ENCODE data around the gene PSME4. TPM values are rescaled to one million over a fixed set of nuclear protein-coding genes. Genes with fewer than 3 reads are reported as not detected.
A peak's percentile ranks its signal among the peaks of the same experiment; 100 is the strongest.
"Not testable (repeated sequence)": the region's sequence is repeated elsewhere in the genome, so short reads cannot be mapped to it uniquely, and the experiment has no call there.

The PSME4 gene
- total RNA-seq, 6 experiments from 2014 or later: 28.1 to 36.7 (median 29.5) TPM

GRCh38 chr2:53859206-53860181, 111.3 kb downstream of the PSME4 start, which contains the start of gene GPR75:
GPR75 (minus strand) TSS chr2:53859967; CDS start chr2:53854756, 5,211 bp downstream.
- peaks cover 0 to 26% (median 0%) of the 10 kb centered on the region in 4 donors for H3K4me1 ChIP-seq
- ATAC-seq: peak; percentile 89 to 96 (median 92)
- peak within 1 kb of the TSS in 2 of 3 donors; percentile 32 to 52 for H3K27ac ChIP-seq
- no peaks in the 10 kb centered on the region for H3K36me3 ChIP-seq
- H3K27me3 ChIP-seq: no peaks in the 10 kb centered on the region
- TF ChIP-seq POLR2A (IDR thresholded peaks at IDR 0.05): no peak
- TF ChIP-seq CTCF (IDR thresholded peaks at IDR 0.05): peak in 1 of 4 donors; percentile 9
- intact Hi-C loops (cut with DNase I): no loop called here
- H3K9me3 ChIP-seq: no peaks in the 10 kb centered on the region
- WGBS (ENCODE audit: insufficient coverage, low coverage, low lambda C conversion rate, missing lambda C conversion rate): 47% methylated on average over 17 of the region's 72 CpGs
- H3K4me3 ChIP-seq: peak within 1 kb of the TSS; percentile 46 to 82 (median 67)
- peak; percentile 70 to 81 (median 72) for DNase-seq

GRCh38 chr2:53856272-53856671, 114.5 kb downstream of the PSME4 start:
- no peak for DNase-seq
- intact Hi-C loops (cut with DNase I): no loop called here
- no peaks in the 10 kb centered on the region for H3K36me3 ChIP-seq
- ATAC-seq: no peak
- H3K9me3 ChIP-seq: no peaks in the 10 kb centered on the region
- H3K4me1 ChIP-seq: peaks cover 0 to 12% (median 2%) of the 10 kb centered on the region in 4 donors
- H3K27ac ChIP-seq: no peak overlapping the region
- no peak overlapping the region for H3K4me3 ChIP-seq
- TF ChIP-seq CTCF (IDR thresholded peaks at IDR 0.05) (no peak), POLR2A (IDR thresholded peaks at IDR 0.05) (no peak)
- H3K27me3 ChIP-seq: no peaks in the 10 kb centered on the region
- 85% methylated on average over 2 of the region's 2 CpGs for whole genome bisulfite sequencing (ENCODE audit: insufficient coverage, low coverage, low lambda C conversion rate, missing lambda C conversion rate)

GRCh38 chr2:53854678-53855077, 116.1 kb downstream of the PSME4 start:
- no peaks in the 10 kb centered on the region for H3K36me3 ChIP-seq
- H3K4me1 ChIP-seq: peaks cover 0 to 20% (median 3%) of the 10 kb centered on the region in 4 donors
- intact Hi-C loops (cut with DNase I): no loop called here
- TF ChIP-seq CTCF (IDR thresholded peaks at IDR 0.05) (no peak), POLR2A (IDR thresholded peaks at IDR 0.05) (no peak)
- WGBS (ENCODE audit: insufficient coverage, low coverage, low lambda C conversion rate, missing lambda C conversion rate): no CpG with 5 or more reads among the region's 2 CpGs
- ATAC-seq (no peak), DNase-seq (no peak)
- H3K27me3 ChIP-seq: no peaks in the 10 kb centered on the region
- no peak overlapping the region for H3K27ac ChIP-seq
- H3K4me3 ChIP-seq: no peak overlapping the region
- no peaks in the 10 kb centered on the region for H3K9me3 ChIP-seq

GRCh38 chr2:53852532-53852931, 118.3 kb downstream of the PSME4 start:
- H3K27ac ChIP-seq: no peak overlapping the region
- no peak for DNase-seq
- H3K36me3 ChIP-seq: peaks cover 0 to 3% (median 0%) of the 10 kb centered on the region in 4 donors
- H3K4me3 ChIP-seq: no peak overlapping the region
- no peaks in the 10 kb centered on the region for H3K27me3 ChIP-seq
- no peaks in the 10 kb centered on the region for H3K9me3 ChIP-seq
- TF ChIP-seq POLR2A (IDR thresholded peaks at IDR 0.05) (no peak), CTCF (IDR thresholded peaks at IDR 0.05) (no peak)
- no peak for ATAC-seq
- intact Hi-C loops (cut with DNase I): no loop called here
- 88% methylated on average over 4 of the region's 4 CpGs for WGBS (ENCODE audit: insufficient coverage, low coverage, low lambda C conversion rate, missing lambda C conversion rate)
- peaks cover 0 to 14% (median 3%) of the 10 kb centered on the region in 4 donors for H3K4me1 ChIP-seq

- ATAC-seq (peak; percentile 95 to 99 (median 98)), DNase-seq (peak in 1 of 3 donors; percentile 68)
- H3K36me3 ChIP-seq; intact Hi-C loops (cut with DNase I); H3K9me3 ChIP-seq; H3K27me3 ChIP-seq: not testable (repeated sequence)
- Histone ChIP-seq H3K27ac (peak overlapping the region; percentile 61 to 92 (median 79)), H3K4me1 (peaks cover 0 to 14% (median 3%) of the 10 kb centered on the region in 4 donors), H3K4me3 (peak overlapping the region in 1 of 3 donors; percentile 3)
- 61% methylated on average over 6 of the region's 9 CpGs for WGBS (ENCODE audit: insufficient coverage, low coverage, low lambda C conversion rate, missing lambda C conversion rate)
Observed at GRCh38 chr2:53851052-53851757, 119.6 kb downstream of the PSME4 start.

All from right lobe of liver (tissue), 6 donors.